ENCODE measurements around the gene HDHD5. TPM values are rescaled to one million over a fixed set of nuclear protein-coding genes. Genes with fewer than 3 reads are reported as not detected.

HDHD5 gene
- total RNA-seq, 2 donors from 2014 or later: 39.4 to 53.0 TPM

DNA sequence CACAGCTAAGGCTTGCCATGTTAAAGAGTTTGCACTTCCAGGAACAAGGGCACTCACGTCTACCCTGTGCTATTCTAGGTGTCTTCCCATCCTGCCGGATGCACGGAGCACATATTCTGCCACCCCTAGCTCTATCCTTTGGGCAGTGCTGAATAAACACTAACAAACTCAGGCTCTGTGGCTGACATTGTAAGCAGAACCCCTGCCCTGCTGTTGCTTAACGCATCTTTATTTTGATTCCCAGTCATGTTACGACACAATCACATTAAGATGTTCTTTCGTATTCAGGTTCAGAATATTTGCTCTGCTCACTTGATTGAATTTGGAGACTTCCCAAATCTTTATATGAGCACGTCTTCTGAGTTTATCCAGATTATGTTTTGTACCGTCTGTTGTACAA is 3.7 kb upstream of the HDHD5 start:
- Histone ChIP-seq H3K4me1 (ENCODE audit: control insufficient read depth, insufficient read depth, low read length) (no peaks in the 10 kb centered on the region), H3K9me3 (ENCODE audit: control insufficient read depth, low read length) (no peaks in the 10 kb centered on the region), H3K27me3 (ENCODE audit: control insufficient read depth, insufficient read depth, low read length, poor library complexity, severe bottlenecking) (no peaks in the 10 kb centered on the region), H3K27ac (ENCODE audit: low read depth, low read length) (no peak overlapping the region), H3K9ac (ENCODE audit: extremely low read depth, low read length, poor library complexity, severe bottlenecking) (no peak overlapping the region), H3K36me3 (ENCODE audit: control insufficient read depth, insufficient read depth, low read length) (peaks cover under 1% of the 10 kb centered on the region), H3K4me3 (ENCODE audit: low read length) (no peak overlapping the region)
- Mint-ChIP-seq H3K4me3 (no peak overlapping the region), H3K9me3 (no peaks in the 10 kb centered on the region), H3K27ac (no peak overlapping the region), H3K4me1 (peaks cover 5% of the 10 kb centered on the region), H3K27me3 (ENCODE audit: insufficient read depth) (no peaks in the 10 kb centered on the region), H3K36me3 (ENCODE audit: low read depth) (peaks cover 2% of the 10 kb centered on the region)
- DNase-seq: no peak
- TF ChIP-seq, protein P1, sequence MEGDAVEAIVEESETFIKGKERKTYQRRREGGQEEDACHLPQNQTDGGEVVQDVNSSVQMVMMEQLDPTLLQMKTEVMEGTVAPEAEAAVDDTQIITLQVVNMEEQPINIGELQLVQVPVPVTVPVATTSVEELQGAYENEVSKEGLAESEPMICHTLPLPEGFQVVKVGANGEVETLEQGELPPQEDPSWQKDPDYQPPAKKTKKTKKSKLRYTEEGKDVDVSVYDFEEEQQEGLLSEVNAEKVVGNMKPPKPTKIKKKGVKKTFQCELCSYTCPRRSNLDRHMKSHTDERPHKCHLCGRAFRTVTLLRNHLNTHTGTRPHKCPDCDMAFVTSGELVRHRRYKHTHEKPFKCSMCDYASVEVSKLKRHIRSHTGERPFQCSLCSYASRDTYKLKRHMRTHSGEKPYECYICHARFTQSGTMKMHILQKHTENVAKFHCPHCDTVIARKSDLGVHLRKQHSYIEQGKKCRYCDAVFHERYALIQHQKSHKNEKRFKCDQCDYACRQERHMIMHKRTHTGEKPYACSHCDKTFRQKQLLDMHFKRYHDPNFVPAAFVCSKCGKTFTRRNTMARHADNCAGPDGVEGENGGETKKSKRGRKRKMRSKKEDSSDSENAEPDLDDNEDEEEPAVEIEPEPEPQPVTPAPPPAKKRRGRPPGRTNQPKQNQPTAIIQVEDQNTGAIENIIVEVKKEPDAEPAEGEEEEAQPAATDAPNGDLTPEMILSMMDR (conservative IDR thresholded peaks at IDR 0.05): no peak
- 80% methylated on average over 8 of the region's 8 CpGs for WGBS, 2 experiments (ENCODE audit: insufficient coverage in 1 of 2, insufficient read length in 1 of 2)

DNA sequence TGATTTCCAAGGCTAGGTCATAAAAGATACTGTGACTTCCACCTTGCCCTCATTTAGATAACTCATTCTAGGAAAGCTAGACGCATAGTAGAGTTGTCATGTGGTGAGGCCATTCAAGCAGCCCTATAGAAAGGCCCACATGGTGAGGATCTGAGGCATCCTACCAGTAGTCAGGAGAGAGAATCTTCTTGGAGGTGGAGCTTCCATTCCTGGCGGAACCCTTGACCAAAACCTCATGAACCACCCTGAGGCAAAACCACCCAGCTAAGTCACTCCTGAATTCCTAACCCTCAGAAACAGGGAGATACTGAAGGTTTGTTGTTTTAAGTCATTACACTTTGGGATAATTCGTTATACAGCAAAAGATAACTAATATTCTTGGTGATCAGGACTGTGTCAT is 2.9 kb upstream of the HDHD5 start:
- WGBS, 2 experiments (ENCODE audit: insufficient coverage in 1 of 2, insufficient read length in 1 of 2): 93 to 100% methylated on average over 1 to 3 of the region's 3 CpGs
- Histone ChIP-seq H3K27ac (ENCODE audit: low read depth, low read length) (no peak overlapping the region), H3K4me3 (ENCODE audit: low read length) (no peak overlapping the region), H3K4me1 (ENCODE audit: control insufficient read depth, insufficient read depth, low read length) (no peaks in the 10 kb centered on the region), H3K36me3 (ENCODE audit: control insufficient read depth, insufficient read depth, low read length) (peaks cover 7% of the 10 kb centered on the region), H3K9me3 (ENCODE audit: control insufficient read depth, low read length) (no peaks in the 10 kb centered on the region), H3K9ac (ENCODE audit: extremely low read depth, low read length, poor library complexity, severe bottlenecking) (no peak overlapping the region), H3K27me3 (ENCODE audit: control insufficient read depth, insufficient read depth, low read length, poor library complexity, severe bottlenecking) (no peaks in the 10 kb centered on the region)
- Mint-ChIP-seq H3K9me3 (no peaks in the 10 kb centered on the region), H3K27ac (no peak overlapping the region), H3K36me3 (ENCODE audit: low read depth) (peaks cover 2% of the 10 kb centered on the region), H3K27me3 (ENCODE audit: insufficient read depth) (no peaks in the 10 kb centered on the region), H3K4me3 (no peak overlapping the region), H3K4me1 (peaks cover 5% of the 10 kb centered on the region)
- TF ChIP-seq, protein P1 (conservative IDR thresholded peaks at IDR 0.05): no peak
- DNase-seq: no peak

DNA sequence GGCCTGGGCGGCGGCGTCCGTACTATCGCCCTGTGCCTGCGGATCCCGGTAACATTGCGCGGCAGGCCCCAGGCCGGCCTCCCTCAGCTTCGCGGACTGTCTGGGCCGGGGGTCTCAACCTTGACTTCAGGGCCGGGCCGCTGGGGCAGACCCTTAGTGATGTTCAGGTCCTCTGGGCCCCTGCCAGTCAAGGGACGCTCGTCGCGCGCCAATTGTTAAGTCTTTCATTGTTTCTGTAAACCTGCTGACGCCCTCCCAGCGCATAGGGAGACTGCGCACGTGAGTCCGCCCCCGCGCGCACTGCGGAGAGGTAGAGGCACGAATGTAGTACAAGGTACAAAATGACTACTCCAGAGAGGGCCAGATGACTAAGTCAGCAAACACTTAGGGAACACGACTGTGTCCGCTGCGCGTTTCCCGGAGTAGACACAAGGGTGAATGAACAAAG is 451 bp upstream of the HDHD5 start:
- Mint-ChIP-seq H3K4me1 (peaks cover 8% of the 10 kb centered on the region), H3K36me3 (ENCODE audit: low read depth) (peaks cover 2% of the 10 kb centered on the region), H3K27ac (no peak overlapping the region), H3K9me3 (no peaks in the 10 kb centered on the region), H3K27me3 (ENCODE audit: insufficient read depth) (no peaks in the 10 kb centered on the region), H3K4me3 (peak overlapping the region; percentile 69)
- Histone ChIP-seq H3K27ac (ENCODE audit: low read depth, low read length) (no peak overlapping the region), H3K9ac (ENCODE audit: extremely low read depth, low read length, poor library complexity, severe bottlenecking) (no peak overlapping the region), H3K4me3 (ENCODE audit: low read length) (peak overlapping the region; percentile 74), H3K36me3 (ENCODE audit: control insufficient read depth, insufficient read depth, low read length) (peaks cover 7% of the 10 kb centered on the region), H3K4me1 (ENCODE audit: control insufficient read depth, insufficient read depth, low read length) (no peaks in the 10 kb centered on the region), H3K9me3 (ENCODE audit: control insufficient read depth, low read length) (no peaks in the 10 kb centered on the region), H3K27me3 (ENCODE audit: control insufficient read depth, insufficient read depth, low read length, poor library complexity, severe bottlenecking) (no peaks in the 10 kb centered on the region)
- TF ChIP-seq, protein P1 (conservative IDR thresholded peaks at IDR 0.05): no peak
- WGBS, 2 experiments (ENCODE audit: insufficient coverage in 1 of 2, insufficient read length in 1 of 2): 64 to 79% methylated on average over 35 of the region's 35 CpGs
- no peak for DNase-seq

Measured in endodermal cell (in vitro differentiated cells).